ENCODE measurements around the gene MYL7.

DNA sequence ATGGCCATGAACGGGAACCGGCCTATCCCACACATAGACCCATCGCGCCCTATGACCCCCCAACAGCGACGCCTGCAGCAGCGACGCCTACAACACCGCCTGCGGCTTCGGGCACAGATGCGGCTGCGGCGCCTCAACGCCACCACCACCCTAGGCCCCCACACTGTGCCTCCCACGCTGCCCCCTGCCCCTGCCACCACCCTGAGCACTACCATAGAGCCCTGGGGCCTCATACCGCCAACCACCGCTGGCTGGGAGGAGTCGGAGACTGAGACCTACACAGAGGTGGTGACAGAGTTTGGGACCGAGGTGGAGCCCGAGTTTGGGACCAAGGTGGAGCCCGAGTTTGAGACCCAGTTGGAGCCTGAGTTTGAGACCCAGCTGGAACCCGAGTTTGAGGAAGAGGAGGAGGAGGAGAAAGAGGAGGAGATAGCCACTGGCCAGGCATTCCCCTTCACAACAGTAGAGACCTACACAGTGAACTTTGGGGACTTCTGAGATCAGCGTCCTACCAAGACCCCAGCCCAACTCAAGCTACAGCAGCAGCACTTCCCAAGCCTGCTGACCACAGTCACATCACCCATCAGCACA, 27.3 kb downstream of the MYL7 start:
- TF ChIP-seq, protein P1, sequence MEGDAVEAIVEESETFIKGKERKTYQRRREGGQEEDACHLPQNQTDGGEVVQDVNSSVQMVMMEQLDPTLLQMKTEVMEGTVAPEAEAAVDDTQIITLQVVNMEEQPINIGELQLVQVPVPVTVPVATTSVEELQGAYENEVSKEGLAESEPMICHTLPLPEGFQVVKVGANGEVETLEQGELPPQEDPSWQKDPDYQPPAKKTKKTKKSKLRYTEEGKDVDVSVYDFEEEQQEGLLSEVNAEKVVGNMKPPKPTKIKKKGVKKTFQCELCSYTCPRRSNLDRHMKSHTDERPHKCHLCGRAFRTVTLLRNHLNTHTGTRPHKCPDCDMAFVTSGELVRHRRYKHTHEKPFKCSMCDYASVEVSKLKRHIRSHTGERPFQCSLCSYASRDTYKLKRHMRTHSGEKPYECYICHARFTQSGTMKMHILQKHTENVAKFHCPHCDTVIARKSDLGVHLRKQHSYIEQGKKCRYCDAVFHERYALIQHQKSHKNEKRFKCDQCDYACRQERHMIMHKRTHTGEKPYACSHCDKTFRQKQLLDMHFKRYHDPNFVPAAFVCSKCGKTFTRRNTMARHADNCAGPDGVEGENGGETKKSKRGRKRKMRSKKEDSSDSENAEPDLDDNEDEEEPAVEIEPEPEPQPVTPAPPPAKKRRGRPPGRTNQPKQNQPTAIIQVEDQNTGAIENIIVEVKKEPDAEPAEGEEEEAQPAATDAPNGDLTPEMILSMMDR (IDR thresholded peaks at IDR 0.05), result no peak
- no peak for TF ChIP-seq POLR2A (IDR thresholded peaks at IDR 0.05)

Measured in tibial nerve (tissue), 3 donors.